ENCODE data around the gene ASTN2. TPM values are rescaled to one million over a fixed set of nuclear protein-coding genes. Genes with fewer than 3 reads are reported as not detected.

The ASTN2 gene
- total and polyA plus RNA-seq, 12 donors, result 1.9 to 11.1 (median 4.0) TPM

- Histone ChIP-seq H3K4me1 (no peaks in the 10 kb centered on the region), H3K9me3 (no peaks in the 10 kb centered on the region), H3K4me3 (no peak overlapping the region), H3K36me3 (no peaks in the 10 kb centered on the region), H3K27ac (no peak overlapping the region), H3K27me3 (no peaks in the 10 kb centered on the region)
- DNase-seq, result no peak
- TF ChIP-seq CTCF (IDR thresholded peaks at IDR 0.05), result no peak
- no peak for ATAC-seq
- 62 to 71% methylated on average over 2 of the region's 2 CpGs for WGBS, 2 donors
- intact Hi-C loops (cut with DNase I), result no loop called here
These were observed 1008.4 kb downstream of the ASTN2 start for GRCh38 chr9:116406469-116406868.

DNA sequence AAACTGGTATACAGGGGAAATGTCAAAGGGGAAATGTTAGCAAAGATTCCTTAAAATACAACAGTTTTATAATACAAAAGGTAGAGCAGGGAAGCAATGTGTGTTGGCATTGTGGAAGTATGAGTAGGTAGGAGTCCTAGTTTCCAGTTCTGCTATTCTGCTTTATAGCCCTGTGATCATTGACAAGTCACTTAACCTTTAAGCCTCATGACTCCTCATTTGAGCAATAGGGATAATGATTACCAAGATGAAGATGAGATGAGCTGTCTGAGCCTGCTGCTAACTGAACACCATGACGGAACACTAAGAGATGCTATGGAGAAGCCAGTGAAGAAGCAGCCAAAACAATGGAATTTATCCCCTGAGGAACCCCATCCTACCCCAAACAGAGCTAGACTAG is 1009.5 kb downstream of the ASTN2 start:
- H3K27me3 ChIP-seq, result no peaks in the 10 kb centered on the region
- DNase-seq, result no peak
- intact Hi-C loops (cut with DNase I), result no loop called here
- ATAC-seq, result no peak
- no peak for TF ChIP-seq CTCF (IDR thresholded peaks at IDR 0.05)
- no peaks in the 10 kb centered on the region for H3K36me3 ChIP-seq
- no peak overlapping the region for H3K4me3 ChIP-seq
- no peaks in the 10 kb centered on the region for H3K4me1 ChIP-seq
- WGBS, 2 donors, result 92 to 96% methylated on average over 1 of the region's 1 CpG
- no peaks in the 10 kb centered on the region for H3K9me3 ChIP-seq
- no peak overlapping the region for H3K27ac ChIP-seq

GRCh38 chr9:116404228-116404627 is 1010.6 kb downstream of the ASTN2 start:
- no peak for TF ChIP-seq CTCF (IDR thresholded peaks at IDR 0.05)

GRCh38 chr9:116403171-116403570 is 1011.7 kb downstream of the ASTN2 start:
- H3K36me3 ChIP-seq, result no peaks in the 10 kb centered on the region
- intact Hi-C loops (cut with DNase I), result no loop called here

More at GRCh38 chr9:116404228-116404627, 1010.6 kb downstream of the ASTN2 start:
- Histone ChIP-seq H3K27me3 (no peaks in the 10 kb centered on the region), H3K4me1 (no peaks in the 10 kb centered on the region), H3K4me3 (no peak overlapping the region), H3K36me3 (no peaks in the 10 kb centered on the region), H3K9me3 (no peaks in the 10 kb centered on the region), H3K27ac (no peak overlapping the region)
- intact Hi-C loops (cut with DNase I), result no loop called here
- ATAC-seq (no peak), DNase-seq (no peak)
- 93 to 94% methylated on average over 3 of the region's 3 CpGs for WGBS, 2 donors

More at GRCh38 chr9:116403171-116403570, 1011.7 kb downstream of the ASTN2 start:
- Histone ChIP-seq H3K27ac (no peak overlapping the region), H3K9me3 (no peaks in the 10 kb centered on the region), H3K4me3 (no peak overlapping the region), H3K4me1 (no peaks in the 10 kb centered on the region), H3K27me3 (no peaks in the 10 kb centered on the region)
- no peak for ATAC-seq
- TF ChIP-seq CTCF (IDR thresholded peaks at IDR 0.05), result no peak
- no peak for DNase-seq
